Progenitor cell of endocrine pancreas (in vitro differentiated cells): ENCODE measurements around the gene SLC7A7. TPM values are rescaled to one million over a fixed set of nuclear protein-coding genes. Genes with fewer than 3 reads are reported as not detected.
"Not testable (repeated sequence)": the region's sequence is repeated elsewhere in the genome, so short reads cannot be mapped to it uniquely, and the experiment has no call there.

Experiments used
- DNase-seq: peaks from one replicate; pipeline ENCODE4 v3.0.0; 2021; ENCODE audit warnings: low spot score; ENCODE audit not compliant: unreplicated experiment
- H3K27ac Mint-ChIP-seq: 2 replicates; pipeline ENCODE4 v1.8.0; 2021; ENCODE audit warnings: mild to moderate bottlenecking, moderate library complexity, mixed read lengths
- H3K27me3 Mint-ChIP-seq: 2 replicates; pipeline ENCODE4 v1.8.0; 2021; ENCODE audit warnings: mixed read lengths
- H3K36me3 Mint-ChIP-seq: 2 replicates; pipeline ENCODE4 v1.8.0; 2022; ENCODE audit warnings: mixed read lengths; ENCODE audit not compliant: insufficient read depth
- H3K4me1 Mint-ChIP-seq: 2 replicates; pipeline ENCODE4 v1.8.0; 2021; ENCODE audit warnings: low read depth, mixed read lengths
- H3K4me3 Mint-ChIP-seq: 2 replicates; pipeline ENCODE4 v1.8.0; 2021; ENCODE audit warnings: low read depth, mild to moderate bottlenecking, moderate library complexity, mixed read lengths
- H3K9me3 Mint-ChIP-seq: 2 replicates; pipeline ENCODE4 v1.8.0; 2021; ENCODE audit warnings: low read depth, mixed read lengths
- total RNA-seq: library from RNA; stranded (reverse); gene quantifications from 2 replicates; pipeline ENCODE4 v1.2.1, GENCODE V29; 2021
- TF ChIP-seq, protein P1 (sequence below): fragments of 200-600 bp; sonication (generic); IDR thresholded peaks from one replicate; pipeline ENCODE4 v1.5.0; 2021; ENCODE audit warnings: antibody characterized with exemption, mild to moderate bottlenecking; ENCODE audit not compliant: unreplicated experiment

The SLC7A7 gene
- total RNA-seq, 1 donor from 2014 or later = 6.7 TPM

DNA sequence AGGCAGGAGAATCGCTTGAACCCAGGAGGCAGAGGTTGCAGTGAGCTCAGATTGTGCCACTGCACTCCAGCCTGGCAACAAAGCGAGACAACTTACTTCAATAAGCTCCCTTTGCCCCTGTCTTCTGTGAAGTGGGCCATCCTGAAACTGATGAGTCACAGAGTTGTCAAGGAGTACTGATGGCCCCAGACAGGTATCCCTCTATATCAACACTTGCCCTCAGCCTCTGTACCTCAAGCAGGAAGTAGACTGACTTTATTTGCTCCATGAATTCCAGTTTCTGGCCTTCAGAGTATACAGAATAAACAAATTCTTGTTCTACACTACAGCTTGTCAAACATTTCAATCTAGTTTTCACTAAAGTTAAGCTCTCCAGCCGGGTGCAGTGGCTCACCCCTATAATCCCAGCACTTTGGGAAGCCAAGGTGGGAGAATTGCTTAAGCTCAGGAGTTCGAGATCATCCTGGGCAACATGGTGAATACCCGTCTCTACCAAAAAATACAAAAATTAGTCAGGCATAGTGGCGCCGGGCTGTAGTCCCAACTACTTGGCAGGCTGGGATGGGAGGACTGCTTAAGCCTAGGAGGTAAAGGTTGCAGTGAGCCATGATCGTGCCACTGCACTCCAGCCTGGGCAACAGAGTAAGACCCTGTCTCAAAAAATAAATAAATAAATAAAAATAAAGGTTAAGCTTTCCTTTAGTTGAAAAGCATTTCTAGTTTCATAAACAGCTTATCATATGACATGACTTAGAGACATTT is 39.9 kb upstream of the SLC7A7 start:
- Mint-ChIP-seq H3K4me1 (peaks cover 3% of the 10 kb centered on the region), H3K36me3 (no peaks in the 10 kb centered on the region), H3K27ac (peak overlapping the region; percentile 56), H3K4me3 (no peak overlapping the region), H3K9me3 (no peaks in the 10 kb centered on the region), H3K27me3 (no peaks in the 10 kb centered on the region)
- TF ChIP-seq, protein P1, sequence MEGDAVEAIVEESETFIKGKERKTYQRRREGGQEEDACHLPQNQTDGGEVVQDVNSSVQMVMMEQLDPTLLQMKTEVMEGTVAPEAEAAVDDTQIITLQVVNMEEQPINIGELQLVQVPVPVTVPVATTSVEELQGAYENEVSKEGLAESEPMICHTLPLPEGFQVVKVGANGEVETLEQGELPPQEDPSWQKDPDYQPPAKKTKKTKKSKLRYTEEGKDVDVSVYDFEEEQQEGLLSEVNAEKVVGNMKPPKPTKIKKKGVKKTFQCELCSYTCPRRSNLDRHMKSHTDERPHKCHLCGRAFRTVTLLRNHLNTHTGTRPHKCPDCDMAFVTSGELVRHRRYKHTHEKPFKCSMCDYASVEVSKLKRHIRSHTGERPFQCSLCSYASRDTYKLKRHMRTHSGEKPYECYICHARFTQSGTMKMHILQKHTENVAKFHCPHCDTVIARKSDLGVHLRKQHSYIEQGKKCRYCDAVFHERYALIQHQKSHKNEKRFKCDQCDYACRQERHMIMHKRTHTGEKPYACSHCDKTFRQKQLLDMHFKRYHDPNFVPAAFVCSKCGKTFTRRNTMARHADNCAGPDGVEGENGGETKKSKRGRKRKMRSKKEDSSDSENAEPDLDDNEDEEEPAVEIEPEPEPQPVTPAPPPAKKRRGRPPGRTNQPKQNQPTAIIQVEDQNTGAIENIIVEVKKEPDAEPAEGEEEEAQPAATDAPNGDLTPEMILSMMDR = no peak
- no peak for DNase-seq

DNA sequence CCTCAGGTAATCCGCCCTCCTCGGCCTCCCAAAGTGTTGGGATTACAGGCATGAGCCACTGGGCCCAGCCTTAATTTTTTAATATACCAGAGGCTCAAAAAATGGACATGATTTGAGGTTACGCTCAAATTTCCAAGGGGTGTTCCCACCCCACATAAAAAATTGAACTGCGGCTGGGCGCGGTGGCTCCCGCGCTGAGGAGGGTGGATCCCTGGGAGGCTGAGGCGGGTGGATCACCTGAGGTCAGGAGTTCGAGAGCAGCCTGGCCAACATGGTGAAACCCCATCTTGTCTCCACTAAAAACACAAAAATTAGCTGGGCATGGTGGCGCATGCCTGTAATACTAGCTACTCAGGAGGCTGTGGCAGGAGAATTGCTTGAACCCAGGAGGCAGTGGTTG is 39.1 kb upstream of the SLC7A7 start:
- not testable (repeated sequence) for H3K27me3 Mint-ChIP-seq, H3K4me1 Mint-ChIP-seq, H3K27ac Mint-ChIP-seq, DNase-seq, H3K36me3 Mint-ChIP-seq, H3K9me3 Mint-ChIP-seq, H3K4me3 Mint-ChIP-seq

DNA sequence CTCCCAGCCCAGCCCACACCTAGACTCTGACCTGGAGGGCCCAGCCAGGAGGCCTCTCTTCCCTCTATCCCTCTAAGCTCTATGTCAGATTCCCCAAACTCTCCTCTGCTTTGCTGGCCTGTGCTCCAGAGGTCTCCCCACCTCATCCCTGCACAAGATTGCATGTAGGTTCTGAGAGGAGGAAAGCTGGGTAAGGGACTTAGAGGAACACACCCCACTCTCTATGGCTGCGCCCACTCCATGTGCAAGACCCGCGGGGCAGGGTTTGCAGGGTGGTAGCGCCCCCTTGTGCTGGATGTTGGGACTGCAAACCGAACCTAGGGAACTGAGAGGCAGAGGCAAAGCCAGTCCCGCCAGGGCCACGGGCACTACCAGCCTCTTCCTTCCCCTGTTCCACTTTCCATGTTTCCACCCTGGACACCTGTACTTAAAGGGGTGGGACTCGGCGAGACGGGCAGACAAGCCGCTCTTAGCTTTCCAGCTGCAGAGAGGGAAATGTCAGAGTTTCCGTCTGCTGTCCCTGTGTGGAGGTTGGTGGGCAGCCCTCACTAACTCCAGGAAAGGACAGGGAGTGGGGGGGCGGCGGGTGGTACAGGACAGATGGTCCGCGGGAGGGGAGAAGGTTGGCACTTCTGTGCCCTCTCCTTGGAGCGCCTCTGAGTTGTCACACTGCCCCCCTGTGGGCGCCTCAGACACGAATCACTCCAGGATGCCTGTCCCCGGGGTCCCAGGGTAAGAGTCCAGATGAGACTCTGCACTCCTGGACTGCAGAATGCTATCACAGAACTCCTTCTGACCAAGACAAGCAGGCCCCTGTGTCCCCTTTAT is 37.9 kb upstream of the SLC7A7 start:
- peak overlapping the region; percentile 67 for H3K4me3 Mint-ChIP-seq
- TF ChIP-seq, protein P1 = peak; percentile 87

DNA sequence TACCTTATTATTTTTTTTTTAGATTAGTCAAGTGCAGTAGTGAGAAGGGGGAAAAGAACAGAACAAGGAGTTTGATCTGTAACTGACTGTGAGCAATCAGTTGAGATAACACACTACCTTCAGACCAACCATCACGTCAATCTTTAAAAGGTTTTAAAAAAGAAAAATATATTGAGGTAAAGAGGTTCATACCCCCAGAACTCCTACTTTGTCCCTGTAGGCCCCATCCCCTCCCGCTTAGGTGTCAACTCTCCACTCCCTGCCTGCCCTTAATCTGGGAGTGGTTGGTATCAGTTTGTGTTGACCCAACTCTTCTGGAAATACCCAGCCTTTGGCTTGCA is 37.3 kb upstream of the SLC7A7 start:
- Mint-ChIP-seq H3K4me1 (peaks cover 5% of the 10 kb centered on the region), H3K27ac (peak overlapping the region; percentile 88), H3K36me3 (no peaks in the 10 kb centered on the region), H3K9me3 (no peaks in the 10 kb centered on the region), H3K27me3 (no peaks in the 10 kb centered on the region), H3K4me3 (no peak overlapping the region)
- TF ChIP-seq, protein P1 = no peak
- DNase-seq = no peak

More for the DNA sequence above, 37.9 kb upstream of the SLC7A7 start:
- Mint-ChIP-seq H3K27ac (peak overlapping the region; percentile 88), H3K27me3 (no peaks in the 10 kb centered on the region), H3K36me3 (no peaks in the 10 kb centered on the region), H3K4me1 (peaks cover 3% of the 10 kb centered on the region), H3K9me3 (no peaks in the 10 kb centered on the region)
- DNase-seq = peak; percentile 93

DNA sequence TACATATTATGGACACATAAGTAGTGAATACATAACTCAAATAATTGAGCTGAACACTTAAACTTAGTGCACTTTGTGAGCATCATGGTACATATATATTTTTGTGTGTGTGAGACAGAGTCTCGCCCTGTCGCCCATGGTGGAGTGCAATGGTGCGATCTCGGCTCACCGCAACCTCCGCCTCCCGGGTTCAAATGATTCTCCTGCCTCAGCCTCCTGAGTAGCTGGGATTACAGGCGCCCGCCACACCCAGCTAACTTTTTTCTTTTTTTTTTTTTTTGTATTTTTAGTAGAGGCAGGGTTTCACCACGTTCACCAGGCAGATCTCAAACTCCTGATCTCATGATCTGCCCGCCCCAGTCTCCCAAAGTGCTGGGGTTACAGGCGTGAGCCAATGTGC is 36.9 kb upstream of the SLC7A7 start:
- DNase-seq = not testable (repeated sequence)

DNA sequence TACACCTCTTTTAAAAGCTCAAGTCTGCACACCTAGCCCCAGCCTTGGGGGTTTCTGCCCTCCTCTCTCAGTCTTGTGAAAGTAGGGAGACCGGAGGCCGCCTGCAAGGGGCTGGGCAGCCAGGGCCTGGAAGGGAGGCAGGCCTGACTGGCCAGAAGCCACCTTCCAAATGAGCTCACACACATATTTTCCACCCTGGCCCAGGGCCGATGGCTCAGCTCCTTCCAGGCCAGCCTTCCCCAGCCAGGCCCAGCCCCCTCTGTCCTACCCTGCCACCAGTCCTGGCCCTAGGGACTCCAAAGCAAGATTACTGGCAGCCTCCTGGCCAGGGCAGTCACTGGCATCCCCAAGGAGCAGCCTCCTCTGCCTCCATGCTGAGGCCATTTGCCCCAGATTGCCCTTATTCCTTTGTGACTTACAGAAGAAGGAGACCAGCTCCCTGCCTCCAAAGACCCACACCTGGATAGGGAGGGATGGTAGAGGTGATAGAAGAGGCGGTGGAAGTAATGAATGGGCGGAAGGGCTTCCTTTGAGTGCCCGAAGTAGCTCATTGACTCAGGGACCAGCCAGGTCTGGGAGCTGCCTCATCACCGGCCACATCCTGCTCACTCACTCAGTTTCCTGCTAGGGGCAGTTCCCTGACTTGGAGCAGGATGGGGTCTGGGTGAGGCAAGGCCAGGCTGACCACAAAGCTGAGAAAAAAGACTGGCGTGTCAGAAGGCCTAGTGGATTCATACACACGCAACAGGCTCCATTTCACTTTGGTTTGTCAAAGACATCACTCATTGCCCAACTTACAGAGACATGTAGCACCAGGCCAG is 35.9 kb upstream of the SLC7A7 start:
- H3K9me3 Mint-ChIP-seq = no peaks in the 10 kb centered on the region
- H3K27me3 Mint-ChIP-seq = no peaks in the 10 kb centered on the region
- TF ChIP-seq, protein P1 = no peak
- H3K36me3 Mint-ChIP-seq = peaks cover 3% of the 10 kb centered on the region
- H3K27ac Mint-ChIP-seq = peak overlapping the region; percentile 41
- H3K4me1 Mint-ChIP-seq = peaks cover 6% of the 10 kb centered on the region
- H3K4me3 Mint-ChIP-seq = no peak overlapping the region
- DNase-seq = no peak

More for the DNA sequence above, 36.9 kb upstream of the SLC7A7 start:
- H3K36me3 Mint-ChIP-seq, H3K27me3 Mint-ChIP-seq, H3K9me3 Mint-ChIP-seq, H3K27ac Mint-ChIP-seq, H3K4me1 Mint-ChIP-seq, H3K4me3 Mint-ChIP-seq: not testable (repeated sequence)
